Epithelial cell of prostate (primary cell): ENCODE measurements around the gene ANO1.

Experiments used
- DNase-seq: peaks from one replicate; pipeline ENCODE4 v3.0.0-alpha.2; 2011; ENCODE audit warnings: low read depth, low spot score
- H3K27ac ChIP-seq: fragments of 450-650 bp; 2 replicates; pipeline ENCODE4 v1.5.1; 2017; ENCODE audit warnings: mild to moderate bottlenecking

Gene ANO1

GRCh38 chr11:70090961-70091381, 12.9 kb downstream of the ANO1 start:
- no peak overlapping the region for H3K27ac ChIP-seq
- no peak for DNase-seq

GRCh38 chr11:70091638-70092037, 13.5 kb downstream of the ANO1 start:
- no peak overlapping the region for H3K27ac ChIP-seq
- no peak for DNase-seq

GRCh38 chr11:70092959-70093715, 15.0 kb downstream of the ANO1 start:
- no peak overlapping the region for H3K27ac ChIP-seq
- no peak for DNase-seq

- DNase-seq = no peak
- no peak overlapping the region for H3K27ac ChIP-seq
These were observed 17.6 kb downstream of the ANO1 start for GRCh38 chr11:70095541-70096252.

- no peak overlapping the region for H3K27ac ChIP-seq
- DNase-seq = no peak
These were observed 19.9 kb downstream of the ANO1 start for GRCh38 chr11:70097783-70098563.

- no peak for DNase-seq
- H3K27ac ChIP-seq = no peak overlapping the region
These were observed 20.8 kb downstream of the ANO1 start for GRCh38 chr11:70098936-70099335.

- no peak for DNase-seq
These were observed 21.6 kb downstream of the ANO1 start for GRCh38 chr11:70099578-70100279.

GRCh38 chr11:70100280-70100603, 22.1 kb downstream of the ANO1 start:
- DNase-seq = no peak
- H3K27ac ChIP-seq = no peak overlapping the region

More at GRCh38 chr11:70099578-70100279, 21.6 kb downstream of the ANO1 start:
- no peak overlapping the region for H3K27ac ChIP-seq

GRCh38 chr11:70100791-70101190, 22.7 kb downstream of the ANO1 start:
- no peak overlapping the region for H3K27ac ChIP-seq
- no peak for DNase-seq

- no peak for DNase-seq
- no peak overlapping the region for H3K27ac ChIP-seq
These were observed 25.3 kb downstream of the ANO1 start for GRCh38 chr11:70103256-70103975.

- H3K27ac ChIP-seq = no peak overlapping the region
- no peak for DNase-seq
These were observed 26.3 kb downstream of the ANO1 start for GRCh38 chr11:70104419-70104818.

- no peak for DNase-seq
- no peak overlapping the region for H3K27ac ChIP-seq
These were observed 26.8 kb downstream of the ANO1 start for GRCh38 chr11:70104961-70105360.

GRCh38 chr11:70105369-70105754, 27.2 kb downstream of the ANO1 start:
- no peak overlapping the region for H3K27ac ChIP-seq
- no peak for DNase-seq

GRCh38 chr11:70105755-70106571, 27.8 kb downstream of the ANO1 start:
- H3K27ac ChIP-seq = no peak overlapping the region
- no peak for DNase-seq

- no peak overlapping the region for H3K27ac ChIP-seq
- no peak for DNase-seq
These were observed 28.6 kb downstream of the ANO1 start for GRCh38 chr11:70106757-70107156.

GRCh38 chr11:70107191-70107590, 29.1 kb downstream of the ANO1 start:
- no peak for DNase-seq
- H3K27ac ChIP-seq = no peak overlapping the region

GRCh38 chr11:70107756-70108155, 29.6 kb downstream of the ANO1 start:
- no peak for DNase-seq
- H3K27ac ChIP-seq = no peak overlapping the region

- H3K27ac ChIP-seq = no peak overlapping the region
- no peak for DNase-seq
These were observed 30.1 kb downstream of the ANO1 start for GRCh38 chr11:70108250-70108649.

GRCh38 chr11:70109006-70109405, 30.9 kb downstream of the ANO1 start:
- no peak overlapping the region for H3K27ac ChIP-seq
- DNase-seq = no peak
